Activated CD8-positive, alpha-beta memory T cell treated with anti-CD3 and anti-CD28 coated beads, Interleukin-2, amount 50 U/mL, for 1 hour (primary cell): ENCODE measurements around the gene DELE1.

Experiments used
- DNase-seq: peaks from one replicate; pipeline ENCODE4 v3.0.0-alpha.2; 2020; ENCODE audit errors: extremely low read depth

Gene DELE1, protein sequence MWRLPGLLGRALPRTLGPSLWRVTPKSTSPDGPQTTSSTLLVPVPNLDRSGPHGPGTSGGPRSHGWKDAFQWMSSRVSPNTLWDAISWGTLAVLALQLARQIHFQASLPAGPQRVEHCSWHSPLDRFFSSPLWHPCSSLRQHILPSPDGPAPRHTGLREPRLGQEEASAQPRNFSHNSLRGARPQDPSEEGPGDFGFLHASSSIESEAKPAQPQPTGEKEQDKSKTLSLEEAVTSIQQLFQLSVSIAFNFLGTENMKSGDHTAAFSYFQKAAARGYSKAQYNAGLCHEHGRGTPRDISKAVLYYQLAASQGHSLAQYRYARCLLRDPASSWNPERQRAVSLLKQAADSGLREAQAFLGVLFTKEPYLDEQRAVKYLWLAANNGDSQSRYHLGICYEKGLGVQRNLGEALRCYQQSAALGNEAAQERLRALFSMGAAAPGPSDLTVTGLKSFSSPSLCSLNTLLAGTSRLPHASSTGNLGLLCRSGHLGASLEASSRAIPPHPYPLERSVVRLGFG

DNA sequence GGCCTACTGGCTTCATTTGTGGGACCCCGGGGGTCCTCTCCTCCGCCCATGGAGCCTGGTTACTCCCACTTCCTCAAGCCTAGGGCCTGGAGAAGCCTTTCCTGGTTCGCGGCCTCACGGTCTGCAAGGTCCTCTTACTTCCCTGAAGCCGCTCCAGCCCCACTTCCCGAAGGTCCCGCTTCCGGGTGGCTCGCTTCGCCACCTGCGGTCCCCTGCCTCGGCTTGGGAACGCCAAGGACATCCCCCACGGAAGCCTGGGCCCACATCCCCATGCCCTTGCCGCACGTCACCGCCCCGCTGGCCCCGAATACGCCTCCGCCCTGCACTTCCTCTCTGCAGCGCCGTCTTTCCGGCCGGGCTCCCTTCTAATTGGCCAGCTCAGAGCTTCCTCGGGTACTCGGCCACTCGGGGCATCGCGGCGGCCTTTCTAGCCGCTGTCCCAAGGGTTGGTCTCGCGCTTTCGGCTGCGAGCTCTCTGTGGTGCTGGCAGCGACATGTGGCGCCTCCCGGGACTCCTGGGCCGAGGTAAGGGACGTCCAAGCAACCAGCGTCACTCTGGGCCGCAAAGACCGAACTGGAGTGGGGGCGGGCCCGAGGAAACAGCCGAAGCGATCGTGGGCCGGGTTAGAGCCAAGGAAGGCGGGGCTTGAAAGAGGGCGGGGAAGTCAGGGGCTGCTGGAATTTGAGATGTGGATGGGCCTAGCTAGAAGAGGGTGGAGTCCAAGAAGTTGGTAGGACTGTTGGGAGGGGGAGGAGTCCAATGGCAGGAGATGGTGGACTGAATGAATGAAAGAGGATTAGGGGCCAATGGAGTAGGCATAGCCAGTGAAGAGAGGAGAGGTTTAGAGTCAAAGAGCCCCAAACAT lies at the start of gene DELE1:
Gene DELE1, plus strand, starts transcription at position 424 of the 866 bp plus-strand sequence. Its CDS starts 71 bp downstream, at position 495.
- DNase-seq: peak; percentile 68

DNA sequence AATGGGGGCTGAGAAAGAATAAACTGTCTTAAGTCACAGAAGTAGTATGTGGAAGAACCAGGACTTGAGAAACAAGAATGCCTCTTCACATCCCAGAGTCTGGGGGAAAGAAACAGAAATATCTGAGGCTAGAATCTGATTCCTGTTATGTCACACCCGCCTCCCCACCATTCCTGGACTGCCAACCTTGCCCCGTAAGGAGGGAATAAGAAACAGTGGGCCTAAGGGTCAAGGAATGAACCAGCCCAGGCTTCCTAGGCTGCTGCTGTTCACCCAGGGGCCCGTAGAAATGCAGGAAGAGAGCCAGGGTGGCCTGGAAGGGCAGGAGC lies 49.8 kb upstream of the DELE1 start:
- no peak for DNase-seq

DNA sequence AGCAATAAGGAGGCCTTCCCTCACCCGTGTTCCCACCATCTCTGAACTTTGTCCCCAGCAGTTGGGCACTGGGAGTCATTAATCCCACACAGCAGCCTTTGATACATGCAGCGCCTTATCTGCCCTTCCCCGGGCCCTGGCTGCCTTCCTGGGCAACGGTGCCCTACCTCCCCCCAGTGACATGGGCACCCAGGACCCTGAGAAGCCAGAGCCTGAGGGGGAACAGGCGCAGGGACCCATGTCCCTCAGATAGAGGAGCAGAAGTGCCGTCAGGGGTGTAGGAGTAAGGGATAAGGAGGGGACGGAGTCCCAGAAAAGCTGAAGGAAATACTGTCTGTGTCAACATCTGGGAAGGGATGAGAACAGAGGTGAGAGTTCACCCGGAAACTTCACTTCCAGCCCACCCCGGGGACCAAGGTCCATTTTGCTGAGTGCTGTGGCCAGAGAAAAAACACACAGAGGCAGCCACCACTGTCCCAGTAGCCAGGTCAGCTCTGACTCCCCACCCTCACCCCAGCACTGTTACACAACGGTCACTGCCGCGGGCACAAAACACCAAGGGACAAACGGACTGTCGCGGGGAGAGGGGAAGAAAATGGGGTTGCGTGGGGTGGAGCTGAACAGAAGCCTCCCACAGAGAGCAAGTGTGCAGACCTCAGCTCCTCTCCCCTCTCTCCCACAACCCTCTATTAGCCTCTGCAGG lies 49.3 kb upstream of the DELE1 start:
- no peak for DNase-seq

DNA sequence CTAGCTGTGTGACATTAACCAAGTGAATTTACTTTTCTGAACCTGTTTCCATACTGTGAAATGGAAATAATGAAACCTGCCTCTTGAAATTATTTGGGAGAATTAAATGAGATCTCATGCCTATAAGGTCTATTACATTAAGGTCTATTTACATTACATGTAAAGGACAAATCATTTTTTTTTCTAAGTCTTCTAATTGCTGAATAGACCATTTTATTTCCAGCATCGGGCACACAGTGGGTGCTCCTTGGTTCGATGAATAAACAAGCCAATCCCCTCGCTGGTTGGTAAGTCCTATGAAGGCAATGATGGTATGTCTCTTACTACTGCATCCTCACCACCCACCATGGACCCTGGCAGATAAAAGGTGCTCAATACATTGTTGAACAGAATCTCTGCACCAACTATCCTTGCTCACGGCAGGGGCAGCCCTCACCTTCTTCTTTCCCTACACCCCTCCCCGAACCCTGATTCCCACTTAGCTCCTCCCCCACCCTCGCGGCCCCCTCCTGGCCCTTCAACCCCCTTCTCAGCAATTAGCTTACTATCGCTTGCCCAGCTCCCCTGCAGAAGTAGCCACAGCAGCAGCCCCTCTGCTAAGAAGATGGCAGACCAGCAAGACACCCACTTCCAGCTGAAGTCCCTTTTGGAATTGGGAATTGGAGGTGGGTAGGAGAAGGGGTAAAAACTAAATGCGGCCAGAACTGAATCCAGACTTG lies 48.5 kb upstream of the DELE1 start:
- DNase-seq: no peak

DNA sequence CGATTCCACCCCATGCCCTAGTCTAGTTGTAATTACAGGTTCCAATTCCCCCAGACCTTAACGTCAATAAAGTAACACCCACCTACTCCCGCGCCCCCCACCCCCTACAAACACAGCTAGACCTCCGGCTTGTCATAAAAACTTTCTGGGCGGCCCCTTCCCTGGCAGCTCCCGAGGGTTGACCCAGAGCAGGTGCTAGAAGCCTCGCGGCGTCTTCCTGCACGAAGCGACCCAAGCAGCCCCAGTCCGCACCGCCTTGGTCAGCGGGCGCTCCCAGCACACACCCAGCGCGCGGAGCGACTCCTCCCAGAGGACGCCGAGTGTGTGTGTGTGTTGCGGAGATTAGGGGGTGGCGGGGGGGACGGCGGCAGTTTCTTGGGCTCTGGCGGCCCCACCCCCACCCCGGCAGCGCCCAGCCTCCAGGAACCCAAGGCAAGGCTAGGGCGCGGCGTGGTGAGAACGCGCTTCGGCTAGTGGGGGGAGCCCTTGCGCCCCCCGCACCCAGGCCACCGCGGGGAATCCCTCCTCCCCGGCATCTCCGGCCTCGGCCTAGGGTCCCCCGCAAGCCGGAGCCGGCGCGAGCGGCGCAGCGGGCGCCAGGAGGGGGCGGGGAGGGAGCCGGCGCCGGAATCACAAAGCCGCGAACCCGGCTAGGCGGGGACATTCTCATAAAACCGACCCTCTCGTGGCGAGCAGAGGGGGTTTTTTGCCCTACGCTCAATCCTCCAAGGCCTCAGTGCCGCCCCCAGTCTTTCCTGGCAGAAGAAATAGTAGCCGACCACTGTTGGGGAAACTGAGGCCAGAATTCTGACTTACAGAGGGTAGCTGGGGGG lies 47.7 kb upstream of the DELE1 start:
- no peak for DNase-seq

DNA sequence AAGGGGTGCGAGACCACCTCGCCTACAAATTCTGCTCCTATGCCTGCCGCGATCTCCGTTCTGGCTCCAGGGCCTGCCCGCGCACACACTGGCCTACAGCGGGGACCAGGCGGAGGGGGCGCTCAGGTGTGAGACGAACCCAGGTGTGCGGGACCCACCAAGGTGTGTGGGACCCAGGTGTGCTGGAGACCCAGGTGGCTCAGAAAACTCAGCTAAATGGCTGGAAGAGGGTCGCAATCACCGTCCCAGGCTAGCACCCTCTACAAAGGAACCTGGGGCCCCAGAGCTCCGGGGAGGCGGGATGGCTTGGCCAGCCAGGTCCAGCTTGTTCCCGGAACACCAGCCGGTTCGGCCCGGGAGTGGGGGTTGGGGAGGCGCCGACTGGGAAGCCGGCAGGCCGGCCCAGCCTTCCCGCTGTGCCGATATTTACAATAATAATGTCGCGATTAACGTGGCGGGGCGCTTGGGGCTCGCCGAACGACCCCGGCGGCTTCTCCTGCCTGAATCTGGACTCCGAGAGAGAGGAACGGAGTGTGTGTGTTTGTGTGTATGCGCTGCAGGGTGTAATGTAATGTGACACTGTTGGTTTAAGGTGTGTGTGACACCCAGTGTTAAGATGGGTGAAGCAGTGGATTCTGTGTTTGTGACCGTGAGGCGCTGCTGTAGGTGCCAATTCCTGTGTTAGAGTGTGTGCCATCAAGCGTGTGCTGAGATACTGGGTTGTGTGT lies 46.9 kb upstream of the DELE1 start:
- no peak for DNase-seq

DNA sequence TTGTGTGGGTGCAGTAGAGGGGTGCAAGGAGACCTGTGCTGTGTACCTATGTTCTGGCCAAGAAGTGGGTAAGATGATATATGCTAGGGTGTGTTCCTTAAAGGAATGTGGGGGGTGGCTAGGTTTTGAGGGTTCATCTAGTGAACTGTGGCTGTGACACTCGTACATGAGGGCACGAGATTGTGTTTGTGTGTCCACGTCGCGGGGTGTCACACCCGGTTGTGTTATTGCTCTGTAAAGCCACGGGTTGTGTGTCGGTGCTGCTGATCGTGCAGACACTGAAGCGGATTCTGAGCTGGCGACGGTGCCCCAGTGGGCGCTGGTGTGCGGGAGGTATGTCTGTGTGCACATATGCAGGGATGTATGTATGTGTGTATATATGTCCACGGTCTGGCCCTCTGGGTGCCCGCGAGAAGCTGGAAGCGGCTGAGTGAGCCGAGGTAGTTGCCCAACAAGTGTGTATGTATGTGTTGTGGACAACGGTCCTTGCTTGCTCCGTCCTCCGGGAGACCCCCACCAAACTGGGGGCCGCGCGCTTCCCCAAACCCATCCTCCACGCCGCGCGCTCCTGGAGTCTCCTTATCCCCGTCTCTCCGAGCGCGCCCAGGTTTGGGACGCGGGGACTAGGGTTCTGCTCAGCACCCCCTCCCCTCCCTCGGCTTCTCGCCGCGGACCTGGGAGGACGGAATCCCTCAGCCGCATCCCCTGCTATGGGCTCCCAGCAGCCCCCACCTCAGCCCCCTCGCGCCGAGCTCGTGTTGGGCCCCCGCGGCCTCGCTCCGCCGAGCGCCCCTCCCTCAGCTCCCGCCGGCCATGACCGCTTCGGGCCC lies 46.1 kb upstream of the DELE1 start:
- no peak for DNase-seq

DNA sequence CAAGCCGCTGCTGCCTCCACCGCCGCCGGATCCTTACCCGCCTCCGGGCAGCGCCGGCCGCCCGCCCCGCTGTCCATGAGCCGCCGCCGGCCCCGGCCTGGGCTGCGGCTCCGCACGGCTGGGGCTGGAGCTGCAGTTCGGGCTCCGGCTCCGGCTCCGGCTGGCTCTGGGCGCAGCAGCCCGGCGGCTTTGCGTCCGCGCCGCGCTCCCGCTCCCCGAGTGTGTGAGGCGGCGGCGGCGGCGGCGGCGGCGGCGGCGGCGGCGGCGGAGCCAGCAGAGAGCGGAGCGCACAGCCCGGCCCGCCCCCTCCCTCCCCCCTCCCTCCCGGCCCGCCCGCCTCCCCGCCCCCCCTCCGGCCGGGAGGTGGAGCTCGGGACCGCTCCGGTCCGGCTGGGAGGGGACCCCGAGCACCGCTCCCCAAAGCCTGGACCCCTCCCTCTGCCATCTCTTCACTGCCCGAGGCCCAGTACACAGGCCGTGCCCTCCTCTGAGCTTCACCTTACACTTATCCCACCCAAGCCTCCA lies 45.4 kb upstream of the DELE1 start, which contains the start of gene PCDH1:
Gene PCDH1, minus strand, starts transcription at position 225 of the 525 bp plus-strand sequence. Its CDS starts 148 bp downstream, at position 77.
- no peak for DNase-seq

DNA sequence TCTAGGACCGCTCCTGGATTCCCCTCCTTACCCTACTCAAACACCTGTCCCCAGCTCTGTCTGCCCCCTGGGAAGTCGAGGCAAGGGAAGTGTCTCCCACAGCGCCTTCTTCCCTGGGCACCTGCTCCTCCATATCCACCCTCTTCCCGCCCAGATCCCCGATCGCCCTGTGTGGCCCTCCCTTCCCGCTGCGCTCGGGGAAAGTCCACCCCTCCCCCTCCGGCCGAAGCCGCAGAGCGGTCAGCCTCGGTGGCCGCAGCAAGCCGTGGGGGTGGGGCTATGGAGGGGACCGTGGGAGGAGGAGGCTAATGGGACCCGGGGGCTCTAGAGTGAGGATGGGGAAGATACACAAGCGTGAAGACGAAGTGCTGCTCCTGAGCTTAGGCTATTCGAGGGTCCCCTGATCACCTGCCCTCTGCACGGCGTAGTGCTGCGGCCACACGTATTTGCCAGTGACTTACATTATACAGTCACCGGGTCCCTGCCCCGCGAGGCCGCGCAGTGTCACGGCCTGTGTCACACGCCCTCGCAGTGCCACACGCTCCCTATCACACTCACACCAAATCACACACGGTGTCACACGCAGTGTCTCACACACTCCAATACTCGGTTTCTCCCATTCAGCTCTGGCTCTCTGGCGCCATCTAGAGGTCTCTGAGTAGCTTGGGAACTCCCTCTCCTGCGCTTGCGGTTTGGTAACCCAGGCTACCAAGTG lies 44.8 kb upstream of the DELE1 start:
- peak; percentile 85 for DNase-seq

DNA sequence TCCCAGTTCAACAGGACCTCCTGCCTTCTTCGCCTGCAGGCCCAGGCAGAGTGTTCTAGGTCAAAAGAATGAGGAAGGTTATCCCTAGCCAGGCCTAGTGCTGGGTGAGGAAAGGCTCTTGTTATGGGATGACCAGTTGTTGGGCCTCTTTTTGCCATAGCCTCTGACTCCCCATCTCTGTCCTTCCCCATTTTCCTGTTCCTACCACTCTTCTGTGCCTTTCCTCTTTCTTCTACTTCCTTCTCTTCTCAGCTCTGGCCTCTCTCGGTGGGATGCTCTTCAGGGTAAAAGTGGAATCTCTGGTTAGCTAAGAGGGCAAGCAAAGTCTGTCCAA lies 44.3 kb upstream of the DELE1 start:
- DNase-seq: no peak

DNA sequence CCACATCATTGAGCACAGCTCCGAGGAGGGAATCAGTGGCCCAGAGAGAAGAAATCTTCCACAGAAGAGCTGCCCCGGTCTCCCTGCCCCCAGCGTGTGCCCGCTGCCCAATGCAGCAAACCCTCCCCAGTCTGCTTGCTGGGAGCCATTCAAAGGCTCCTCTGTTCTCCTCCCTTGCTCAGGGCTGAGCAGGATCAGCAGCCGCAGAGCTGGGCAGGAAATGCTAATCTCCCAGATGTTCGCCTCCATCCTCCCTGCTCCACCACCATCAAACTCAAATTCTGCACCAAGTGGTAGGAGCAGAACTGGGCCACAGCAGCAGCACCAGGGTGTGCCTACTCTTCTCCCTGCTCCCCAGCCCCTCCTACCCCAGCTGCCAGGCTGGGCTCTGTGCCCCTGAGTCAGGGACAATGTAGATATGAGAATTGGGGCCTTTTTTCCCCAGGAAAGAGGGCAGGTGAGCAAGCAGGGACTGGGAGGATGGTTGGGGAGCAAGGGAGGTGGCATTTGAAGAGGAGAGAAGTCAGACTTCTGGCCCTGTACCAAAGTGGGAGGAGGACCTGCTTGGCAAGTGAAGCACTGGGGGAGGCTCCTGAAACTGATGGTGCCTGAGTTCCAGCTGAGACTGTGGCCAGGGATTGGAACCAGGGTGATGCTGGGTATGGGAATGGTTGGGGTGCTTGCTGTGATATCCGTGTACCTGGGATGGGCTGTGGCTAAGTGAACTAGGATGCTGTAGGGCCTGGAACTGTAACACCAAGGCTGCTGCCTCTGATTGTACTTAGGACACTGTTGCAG lies 43.5 kb upstream of the DELE1 start:
- DNase-seq: no peak

DNA sequence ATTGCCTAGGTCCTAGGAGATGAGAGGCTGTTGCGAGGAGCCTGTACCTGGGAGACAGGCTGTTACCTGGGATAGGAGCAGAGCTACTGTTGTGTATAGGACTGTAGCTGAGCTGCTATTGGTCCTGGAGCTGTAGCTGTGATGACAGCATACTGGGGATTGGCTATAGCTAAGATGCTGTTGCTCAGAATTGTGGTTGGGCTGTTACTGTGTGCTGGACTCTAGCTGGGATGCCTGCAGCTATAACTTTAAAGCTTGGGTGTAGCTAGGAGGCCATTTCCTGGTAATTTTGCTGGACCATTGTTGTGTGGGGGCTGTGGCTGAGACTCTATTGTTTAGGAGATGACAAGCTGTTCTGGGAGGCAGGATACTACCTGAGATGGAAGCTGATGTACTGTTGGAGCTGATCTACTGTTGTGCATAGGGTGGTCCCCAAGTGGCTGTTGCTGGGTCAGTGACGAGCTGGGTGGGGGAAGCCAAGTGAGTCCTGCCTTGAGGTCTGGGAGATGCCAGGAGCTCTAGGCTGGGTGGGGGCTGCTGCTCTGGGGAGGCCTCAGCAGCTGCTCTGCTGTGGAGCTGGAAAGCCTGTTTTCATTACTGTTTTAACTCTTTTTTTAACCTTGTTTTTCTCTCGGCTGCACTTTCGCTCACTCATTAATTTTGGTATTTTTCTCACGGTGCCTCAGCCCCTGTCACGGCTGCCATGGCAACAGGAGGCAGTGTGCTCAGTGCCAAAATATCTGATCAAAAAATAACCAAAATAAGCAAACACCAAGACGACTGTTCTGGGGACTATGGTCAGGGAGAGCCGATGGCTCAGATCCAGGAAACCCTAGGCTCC lies 42.5 kb upstream of the DELE1 start:
- DNase-seq: no peak

DNA sequence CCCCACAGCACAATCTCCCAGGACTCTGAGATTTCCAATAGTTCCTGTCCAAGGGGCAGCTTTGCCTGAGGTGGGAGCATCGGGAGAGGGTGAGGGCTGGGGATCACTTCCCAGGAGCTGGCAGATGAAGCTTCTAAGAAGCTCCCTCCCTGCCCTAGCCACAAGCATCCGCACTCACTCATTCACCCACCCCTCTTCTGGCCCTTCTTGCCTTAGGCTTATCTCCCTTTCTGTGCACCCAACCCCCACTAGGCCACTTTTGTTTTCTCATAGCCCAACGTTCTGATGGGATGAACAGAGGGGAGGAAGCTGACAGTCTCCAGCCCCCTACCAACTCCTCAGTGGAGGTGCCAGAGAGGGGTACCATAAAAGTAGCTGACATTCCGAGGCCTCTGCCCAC lies 41.8 kb upstream of the DELE1 start:
- DNase-seq: no peak

DNA sequence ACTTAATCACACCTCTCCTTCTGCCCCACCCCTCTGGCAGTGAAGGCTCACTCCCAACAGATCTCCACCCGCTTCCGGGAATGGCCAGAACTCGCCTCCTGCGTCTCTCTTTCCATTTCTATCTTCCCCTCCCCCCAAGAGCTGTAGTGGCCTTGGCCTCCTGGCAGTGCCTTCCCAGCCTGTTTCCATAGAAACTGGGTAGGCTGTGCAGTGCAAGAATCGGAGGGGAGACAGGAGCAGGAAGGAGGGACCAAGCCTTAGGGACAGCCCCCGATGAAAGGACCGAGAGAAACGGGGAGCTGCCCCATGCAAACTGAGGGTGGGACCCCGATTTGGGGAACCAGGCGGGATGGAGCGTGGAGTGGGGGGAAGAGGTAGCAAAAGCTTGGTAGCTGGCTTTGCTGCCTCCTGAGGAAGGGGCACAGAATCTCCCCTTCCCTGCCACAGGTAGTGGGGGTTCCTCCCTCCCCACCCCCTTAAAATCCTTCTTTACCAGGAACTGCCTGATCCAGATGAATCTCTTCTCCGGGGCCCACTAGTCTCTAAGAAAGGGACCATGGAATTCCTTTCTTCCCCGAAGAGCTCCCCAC lies 41.0 kb upstream of the DELE1 start:
- DNase-seq: no peak

DNA sequence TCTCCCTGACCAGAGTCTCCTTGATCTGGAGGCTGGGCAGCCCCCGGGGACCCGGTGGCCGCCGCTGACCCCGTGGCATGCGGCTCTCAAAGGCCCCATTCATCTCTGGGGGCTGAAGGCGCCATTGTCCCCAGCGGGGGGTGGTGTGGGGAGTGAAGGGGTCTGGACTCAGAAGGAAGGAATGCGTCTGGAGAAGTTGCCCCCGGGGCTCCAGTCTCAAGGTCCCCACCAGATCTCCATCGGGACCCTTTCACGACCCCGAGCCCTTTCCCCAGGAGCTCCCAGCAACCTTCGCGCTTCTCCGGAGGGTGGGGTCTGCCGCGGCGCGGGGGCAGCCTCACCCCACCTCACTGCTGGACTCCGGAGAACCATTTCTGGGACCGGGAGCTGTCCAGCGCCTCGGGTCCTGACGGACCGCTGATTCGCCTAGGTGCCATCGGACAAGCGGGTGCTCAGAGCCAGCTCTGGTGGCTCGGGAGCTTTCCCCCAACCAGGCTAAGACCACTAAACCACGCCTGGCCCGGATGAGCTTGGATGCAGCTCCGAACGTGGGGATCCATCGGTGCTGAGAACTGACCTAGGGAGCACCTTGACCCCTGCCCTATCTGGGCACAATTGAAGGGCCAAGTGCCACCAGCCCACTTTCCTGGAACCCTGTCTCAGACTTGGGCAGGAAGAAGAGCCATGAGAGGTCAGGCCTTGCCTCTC lies 40.3 kb upstream of the DELE1 start:
- no peak for DNase-seq
